ENCODE data around the gene COBL. TPM values are rescaled to one million over a fixed set of nuclear protein-coding genes. Genes with fewer than 3 reads are reported as not detected.

The COBL gene
- total and polyA plus RNA-seq, 2 of the 8 experiments (the other 6 are each of a cell fraction or from before 2014, with no cell fraction given), result 13.8 to 40.4 TPM

- TF ChIP-seq CHD7 (IDR thresholded peaks at IDR 0.05; ENCODE audit: insufficient replicate concordance, low read length) (no peak), CBX8 (IDR thresholded peaks at IDR 0.05; ENCODE audit: borderline replicate concordance, low read depth, low read length) (no peak), SIX5 (IDR thresholded peaks at IDR 0.05; ENCODE audit: low read depth, low read length) (no peak), RBBP5 (IDR thresholded peaks at IDR 0.05; ENCODE audit: borderline replicate concordance, low read depth, low read length) (no peak), SAP30 (IDR thresholded peaks at IDR 0.05; ENCODE audit: insufficient read depth, insufficient replicate concordance, low read length) (no peak), BRCA1 (IDR thresholded peaks at IDR 0.05; ENCODE audit: low read depth, low read length) (no peak), SIN3A (conservative IDR thresholded peaks at IDR 0.05 in 1 of 2, IDR thresholded peaks at IDR 0.05 in 1 of 2; ENCODE audit: low read depth in 1 of 2, low read length in 2 of 2) (no peak), CHD2 (IDR thresholded peaks at IDR 0.05; ENCODE audit: low read length) (no peak)
Measured at GRCh38 chr7:51180092-51180491, 136.5 kb downstream of the COBL start (continued).
